HG03460 (cell line): ENCODE results near the gene AGAP1.

Experiments used
- ATAC-seq: cut with Tn5 transposase; IDR thresholded peaks from one replicate; pipeline ENCODE4 v1.9.1; 2021; ENCODE audit not compliant: unreplicated experiment

The AGAP1 gene

GRCh38 chr2:235856151-235856854 is 362.5 kb downstream of the AGAP1 start:
- ATAC-seq: no peak

- ATAC-seq: no peak
Observed at GRCh38 chr2:235857598-235857997, 363.8 kb downstream of the AGAP1 start.

GRCh38 chr2:235858881-235859280 is 365.0 kb downstream of the AGAP1 start:
- ATAC-seq: no peak

- ATAC-seq: no peak
Observed at GRCh38 chr2:235859651-235860050, 365.8 kb downstream of the AGAP1 start.

- ATAC-seq: no peak
Observed at GRCh38 chr2:235860111-235860510, 366.3 kb downstream of the AGAP1 start.

- no peak for ATAC-seq
Observed at GRCh38 chr2:235860871-235861270, 367.0 kb downstream of the AGAP1 start.

GRCh38 chr2:235861383-235861782 is 367.5 kb downstream of the AGAP1 start:
- ATAC-seq: no peak

- ATAC-seq: no peak
Observed at GRCh38 chr2:235863414-235863813, 369.6 kb downstream of the AGAP1 start.

- ATAC-seq: no peak
Observed at GRCh38 chr2:235864302-235864701, 370.5 kb downstream of the AGAP1 start.

GRCh38 chr2:235864733-235865515 is 371.1 kb downstream of the AGAP1 start:
- no peak for ATAC-seq

- no peak for ATAC-seq
Observed at GRCh38 chr2:235866373-235866772, 372.5 kb downstream of the AGAP1 start.

GRCh38 chr2:235868224-235868623 is 374.4 kb downstream of the AGAP1 start:
- no peak for ATAC-seq

GRCh38 chr2:235868645-235869044 is 374.8 kb downstream of the AGAP1 start:
- ATAC-seq: no peak

GRCh38 chr2:235870515-235870914 is 376.7 kb downstream of the AGAP1 start:
- ATAC-seq: no peak

GRCh38 chr2:235876099-235876679 is 382.3 kb downstream of the AGAP1 start:
- ATAC-seq: no peak

GRCh38 chr2:235877275-235877802 is 383.5 kb downstream of the AGAP1 start:
- ATAC-seq: no peak

- ATAC-seq: no peak
Observed at GRCh38 chr2:235879116-235879515, 385.3 kb downstream of the AGAP1 start.

GRCh38 chr2:235883675-235884074 is 389.8 kb downstream of the AGAP1 start:
- ATAC-seq: no peak

- no peak for ATAC-seq
Observed at GRCh38 chr2:235889302-235889630, 395.4 kb downstream of the AGAP1 start.

- no peak for ATAC-seq
Observed at GRCh38 chr2:235893129-235893698, 399.4 kb downstream of the AGAP1 start.

- no peak for ATAC-seq
Observed at GRCh38 chr2:235894839-235895238, 401.0 kb downstream of the AGAP1 start.

GRCh38 chr2:235896061-235896460 is 402.2 kb downstream of the AGAP1 start:
- ATAC-seq: no peak
